Endothelial cell (in vitro differentiated cells): ENCODE measurements around the gene SLC25A5. TPM values are rescaled to one million over a fixed set of nuclear protein-coding genes. Genes with fewer than 3 reads are reported as not detected.
A peak's percentile ranks its signal among the peaks of the same experiment; 100 is the strongest.

Experiments used
- DNase-seq: peaks from one replicate; pipeline ENCODE4 v3.0.0; 2021; ENCODE audit warnings: low spot score
- H3K27ac Mint-ChIP-seq: one replicate; pipeline ENCODE4 v1.8.0; 2021; ENCODE audit warnings: mixed read lengths, inconsistent platforms; ENCODE audit not compliant: unreplicated experiment
- H3K27me3 Mint-ChIP-seq: one replicate; pipeline ENCODE4 v1.8.0; 2021; ENCODE audit warnings: mild to moderate bottlenecking, moderate library complexity, mixed read lengths, inconsistent platforms; ENCODE audit not compliant: unreplicated experiment
- H3K36me3 Mint-ChIP-seq: one replicate; pipeline ENCODE4 v1.8.0; 2021; ENCODE audit warnings: mild to moderate bottlenecking, low read depth, mixed read lengths, inconsistent platforms; ENCODE audit not compliant: unreplicated experiment
- H3K4me1 Mint-ChIP-seq: one replicate; pipeline ENCODE4 v1.8.0; 2021; ENCODE audit warnings: mild to moderate bottlenecking, mixed read lengths, inconsistent platforms; ENCODE audit not compliant: unreplicated experiment
- H3K4me3 Mint-ChIP-seq: one replicate; pipeline ENCODE4 v1.8.0; 2021; ENCODE audit warnings: mild to moderate bottlenecking, mixed read lengths, inconsistent platforms; ENCODE audit not compliant: unreplicated experiment
- H3K9me3 Mint-ChIP-seq: one replicate; pipeline ENCODE4 v1.8.0; 2021; ENCODE audit warnings: mixed read lengths, inconsistent platforms; ENCODE audit not compliant: unreplicated experiment
- total RNA-seq: library from RNA; stranded (reverse); fragmentation: NEBNext Ultra II Directional; extraction: Animal tissue kit (Norgen Biotek cat#: 25700); gene quantifications from one replicate; pipeline ENCODE4 v1.2.1, GENCODE V29; 2021; ENCODE audit not compliant: unreplicated experiment
- TF ChIP-seq, protein P1 (sequence below): fragments of 200-600 bp; sonication (generic); IDR thresholded peaks from one replicate; pipeline ENCODE4 v1.5.0; 2021; ENCODE audit warnings: antibody characterized with exemption; ENCODE audit not compliant: unreplicated experiment

The SLC25A5 gene
- total RNA-seq, 1 donor from 2014 or later = 305 TPM

DNA sequence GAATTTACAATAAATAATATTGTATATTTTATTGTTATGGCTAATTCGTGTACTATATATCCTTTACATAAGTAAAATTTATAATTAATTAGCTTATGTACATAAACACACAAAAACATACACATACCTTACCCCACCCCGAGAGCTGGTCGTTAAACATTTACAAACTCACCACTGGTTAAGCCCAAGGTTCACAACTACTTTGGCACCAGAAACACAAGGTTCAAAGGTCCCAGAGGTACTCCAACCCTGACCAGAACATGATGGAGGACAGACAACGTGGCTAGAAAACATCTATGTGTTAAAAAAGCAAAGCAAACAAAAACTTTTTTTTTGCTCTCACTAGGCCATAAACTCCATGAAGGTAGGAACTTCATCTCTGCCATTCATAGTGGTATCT lies 37.7 kb downstream of the SLC25A5 start:
- Mint-ChIP-seq H3K9me3 (no peaks in the 10 kb centered on the region), H3K4me1 (peaks cover 2% of the 10 kb centered on the region), H3K36me3 (no peaks in the 10 kb centered on the region), H3K27ac (no peak overlapping the region), H3K27me3 (peaks cover 5% of the 10 kb centered on the region), H3K4me3 (no peak overlapping the region)
- TF ChIP-seq, protein P1, sequence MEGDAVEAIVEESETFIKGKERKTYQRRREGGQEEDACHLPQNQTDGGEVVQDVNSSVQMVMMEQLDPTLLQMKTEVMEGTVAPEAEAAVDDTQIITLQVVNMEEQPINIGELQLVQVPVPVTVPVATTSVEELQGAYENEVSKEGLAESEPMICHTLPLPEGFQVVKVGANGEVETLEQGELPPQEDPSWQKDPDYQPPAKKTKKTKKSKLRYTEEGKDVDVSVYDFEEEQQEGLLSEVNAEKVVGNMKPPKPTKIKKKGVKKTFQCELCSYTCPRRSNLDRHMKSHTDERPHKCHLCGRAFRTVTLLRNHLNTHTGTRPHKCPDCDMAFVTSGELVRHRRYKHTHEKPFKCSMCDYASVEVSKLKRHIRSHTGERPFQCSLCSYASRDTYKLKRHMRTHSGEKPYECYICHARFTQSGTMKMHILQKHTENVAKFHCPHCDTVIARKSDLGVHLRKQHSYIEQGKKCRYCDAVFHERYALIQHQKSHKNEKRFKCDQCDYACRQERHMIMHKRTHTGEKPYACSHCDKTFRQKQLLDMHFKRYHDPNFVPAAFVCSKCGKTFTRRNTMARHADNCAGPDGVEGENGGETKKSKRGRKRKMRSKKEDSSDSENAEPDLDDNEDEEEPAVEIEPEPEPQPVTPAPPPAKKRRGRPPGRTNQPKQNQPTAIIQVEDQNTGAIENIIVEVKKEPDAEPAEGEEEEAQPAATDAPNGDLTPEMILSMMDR = no peak
- no peak for DNase-seq

DNA sequence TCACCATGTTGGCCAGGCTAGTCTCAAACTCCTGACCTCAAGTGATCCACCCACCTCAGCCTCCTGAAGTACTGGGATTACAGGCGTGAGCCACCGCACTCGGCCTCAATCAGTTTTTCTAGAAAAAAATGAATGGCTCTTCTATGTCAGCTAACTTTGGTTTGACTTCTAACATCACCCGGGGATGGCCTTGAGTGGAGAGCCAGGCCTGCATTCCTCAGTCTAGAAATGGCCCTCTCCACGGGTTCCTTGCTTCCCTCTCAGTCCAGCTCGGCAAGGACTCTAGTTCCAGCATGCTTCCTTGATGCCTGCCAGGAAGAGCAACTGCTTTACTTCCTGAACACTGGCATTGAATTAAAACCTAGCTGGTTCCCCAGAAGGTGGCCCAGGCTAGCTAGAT lies 39.0 kb downstream of the SLC25A5 start:
- H3K4me3 Mint-ChIP-seq = no peak overlapping the region
- no peaks in the 10 kb centered on the region for H3K27me3 Mint-ChIP-seq
- TF ChIP-seq, protein P1 = no peak
- H3K9me3 Mint-ChIP-seq = no peaks in the 10 kb centered on the region
- no peak overlapping the region for H3K27ac Mint-ChIP-seq
- H3K4me1 Mint-ChIP-seq = no peaks in the 10 kb centered on the region
- H3K36me3 Mint-ChIP-seq = no peaks in the 10 kb centered on the region
- no peak for DNase-seq

DNA sequence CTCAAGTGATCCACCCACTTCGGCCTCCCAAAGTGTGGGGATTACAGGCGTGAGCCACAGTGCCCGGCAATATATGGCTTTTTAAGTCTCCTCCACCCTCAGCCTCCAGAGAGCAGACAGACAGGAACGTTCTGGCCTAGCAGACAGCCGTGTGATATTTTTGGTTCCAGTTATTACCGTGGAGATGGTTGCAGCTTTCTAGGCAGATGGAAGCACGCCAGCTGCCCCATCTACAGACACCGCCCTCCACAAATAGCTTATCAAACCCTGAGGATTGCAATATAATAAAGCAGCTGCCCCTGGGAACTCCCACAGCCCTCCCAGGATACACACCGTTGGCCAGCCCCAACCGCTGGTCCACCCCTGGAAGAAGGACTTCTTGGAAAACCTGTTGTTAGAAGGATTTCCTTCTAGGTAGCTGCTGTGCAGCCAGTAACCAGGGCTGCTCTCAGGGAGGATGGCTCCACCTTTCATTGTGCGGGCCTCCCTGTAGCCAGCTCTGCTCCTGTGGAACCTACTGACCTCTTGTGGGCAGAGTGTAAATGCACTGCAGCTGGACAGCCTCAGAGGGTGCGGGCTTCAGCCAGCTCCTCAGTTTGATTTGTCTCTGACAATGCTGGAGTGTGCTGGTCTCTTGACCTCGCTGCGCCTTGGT lies 44.0 kb downstream of the SLC25A5 start:
- Mint-ChIP-seq H3K27ac (no peak overlapping the region), H3K9me3 (no peaks in the 10 kb centered on the region), H3K36me3 (no peaks in the 10 kb centered on the region), H3K27me3 (no peaks in the 10 kb centered on the region), H3K4me1 (no peaks in the 10 kb centered on the region), H3K4me3 (no peak overlapping the region)
- peak; percentile 50 for DNase-seq
- TF ChIP-seq, protein P1 = no peak

DNA sequence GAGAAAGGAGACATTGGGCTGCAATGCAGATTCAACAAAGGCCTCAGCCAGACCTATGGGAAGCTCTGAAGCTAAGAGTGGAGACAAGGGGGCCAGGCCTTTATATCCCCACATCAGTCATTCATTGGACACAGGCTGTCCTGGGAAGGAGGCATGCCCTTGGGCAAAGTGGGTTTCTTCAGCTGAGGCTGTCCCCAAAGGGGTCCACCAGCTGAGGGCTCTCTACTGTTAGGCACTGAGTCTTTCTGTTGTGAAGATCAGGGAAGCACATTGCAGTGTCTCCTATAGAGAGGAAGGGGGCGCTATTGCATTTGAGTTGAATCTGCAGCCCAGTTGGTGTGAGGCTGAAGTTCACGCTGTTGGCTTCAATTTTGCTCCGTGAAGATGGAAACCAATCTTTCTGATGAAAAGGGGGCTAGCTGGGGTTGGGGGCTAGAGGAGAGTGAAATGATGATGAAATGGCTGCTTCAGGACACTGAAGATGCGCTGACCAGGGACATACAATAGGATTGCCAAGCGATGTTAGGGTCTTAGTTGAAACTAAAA lies 48.0 kb downstream of the SLC25A5 start:
- Mint-ChIP-seq H3K9me3 (no peaks in the 10 kb centered on the region), H3K36me3 (no peaks in the 10 kb centered on the region), H3K4me1 (no peaks in the 10 kb centered on the region), H3K27me3 (no peaks in the 10 kb centered on the region), H3K4me3 (no peak overlapping the region), H3K27ac (no peak overlapping the region)
- peak; percentile 33 for DNase-seq
- TF ChIP-seq, protein P1 = peak; percentile 57

DNA sequence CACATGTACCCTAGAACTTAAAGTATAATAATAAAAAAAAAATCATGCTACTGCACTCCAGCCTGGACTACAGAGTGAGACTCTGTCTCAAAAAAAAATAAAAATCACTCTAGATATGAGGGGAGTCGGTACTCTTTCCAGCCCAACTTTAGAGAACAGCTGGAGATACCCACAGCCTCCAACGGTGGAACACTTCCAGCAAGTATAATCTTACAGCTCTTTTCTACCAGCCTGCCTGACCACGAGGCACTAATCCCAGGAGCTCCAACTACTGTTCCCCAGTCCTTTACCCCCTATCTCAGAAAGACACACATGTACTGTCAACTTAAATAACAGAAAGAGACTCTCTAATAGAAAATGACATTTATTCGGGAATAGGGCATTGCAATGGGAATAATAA lies 50.1 kb downstream of the SLC25A5 start:
- H3K36me3 Mint-ChIP-seq = no peaks in the 10 kb centered on the region

More for the DNA sequence above, 50.1 kb downstream of the SLC25A5 start:
- Mint-ChIP-seq H3K4me1 (no peaks in the 10 kb centered on the region), H3K4me3 (no peak overlapping the region), H3K27me3 (no peaks in the 10 kb centered on the region), H3K9me3 (no peaks in the 10 kb centered on the region), H3K27ac (no peak overlapping the region)
- DNase-seq = no peak
- TF ChIP-seq, protein P1 = no peak

Other genes starting within 250 kb of the SLC25A5 start
- 153 TPM for gene PGRMC1, start 232.2 kb upstream of the SLC25A5 start, total RNA-seq
- 6.5 TPM for gene SLC25A43, start 69.1 kb upstream of the SLC25A5 start, total RNA-seq
- 24.2 TPM for gene STEEP1, start 97.0 kb downstream of the SLC25A5 start, total RNA-seq
- 55.9 TPM for gene UBE2A, start 106.1 kb downstream of the SLC25A5 start, total RNA-seq
- gene NKRF, start 138.0 kb downstream of the SLC25A5 start, total RNA-seq = 8.4 TPM
- 19.8 TPM for gene SEPTIN6, start 224.7 kb downstream of the SLC25A5 start, total RNA-seq